Esophagus mucosa (tissue), 1 donor: ENCODE results near the gene LRP1B. TPM values are rescaled to one million over a fixed set of nuclear protein-coding genes. Genes with fewer than 3 reads are reported as not detected.
"Not testable (repeated sequence)": the region's sequence is repeated elsewhere in the genome, so short reads cannot be mapped to it uniquely, and the experiment has no call there.

ENCODE experiments used
- ATAC-seq: fragments of 200-7000 bp; cut with Tn5 transposase; one replicate; pipeline ENCODE4 v1.9.1; 2020
- total RNA-seq: library from RNA; stranded (reverse); gene quantifications from one replicate; pipeline ENCODE4 v1.2.4, GENCODE V29; 2023
- donor health status: DM: yes; HTN: yes; CAD: no.

LRP1B gene
- total RNA-seq, 1 donor from 2014 or later, result 0.40 TPM

GRCh38 chr2:140363131-140363530 lies 1767.7 kb downstream of the LRP1B start:
- no peak for ATAC-seq

- ATAC-seq, result no peak
Observed at GRCh38 chr2:140362361-140362760, 1768.5 kb downstream of the LRP1B start.

GRCh38 chr2:140359056-140359771 lies 1771.6 kb downstream of the LRP1B start:
- no peak for ATAC-seq

GRCh38 chr2:140356697-140357096 lies 1774.1 kb downstream of the LRP1B start:
- no peak for ATAC-seq

GRCh38 chr2:140355511-140356090 lies 1775.2 kb downstream of the LRP1B start:
- ATAC-seq, result no peak

- ATAC-seq, result no peak
Observed at GRCh38 chr2:140354544-140354943, 1776.3 kb downstream of the LRP1B start.

GRCh38 chr2:140353541-140353940 lies 1777.3 kb downstream of the LRP1B start:
- ATAC-seq, result no peak

GRCh38 chr2:140351692-140352091 lies 1779.1 kb downstream of the LRP1B start:
- ATAC-seq, result no peak

GRCh38 chr2:140349695-140350094 lies 1781.1 kb downstream of the LRP1B start:
- no peak for ATAC-seq

GRCh38 chr2:140348826-140349225 lies 1782.0 kb downstream of the LRP1B start:
- no peak for ATAC-seq

- ATAC-seq, result no peak
Observed at GRCh38 chr2:140344838-140345237, 1786.0 kb downstream of the LRP1B start.

GRCh38 chr2:140344266-140344665 lies 1786.5 kb downstream of the LRP1B start:
- ATAC-seq, result not testable (repeated sequence)

- no peak for ATAC-seq
Observed at GRCh38 chr2:140338795-140339194, 1792.0 kb downstream of the LRP1B start.

- ATAC-seq, result no peak
Observed at GRCh38 chr2:140337061-140337460, 1793.8 kb downstream of the LRP1B start.

GRCh38 chr2:140316345-140316744 lies 1814.5 kb downstream of the LRP1B start:
- ATAC-seq, result no peak

GRCh38 chr2:140311905-140312304 lies 1818.9 kb downstream of the LRP1B start:
- no peak for ATAC-seq

GRCh38 chr2:140308706-140309105 lies 1822.1 kb downstream of the LRP1B start:
- no peak for ATAC-seq

- no peak for ATAC-seq
Observed at GRCh38 chr2:140307532-140307931, 1823.3 kb downstream of the LRP1B start.

GRCh38 chr2:140295767-140296166 lies 1835.0 kb downstream of the LRP1B start:
- no peak for ATAC-seq

GRCh38 chr2:140288726-140289125 lies 1842.1 kb downstream of the LRP1B start:
- no peak for ATAC-seq

GRCh38 chr2:140288213-140288612 lies 1842.6 kb downstream of the LRP1B start:
- ATAC-seq, result no peak

GRCh38 chr2:140286377-140286776 lies 1844.4 kb downstream of the LRP1B start:
- ATAC-seq, result no peak

- ATAC-seq, result not testable (repeated sequence)
Observed at GRCh38 chr2:140277344-140277743, 1853.5 kb downstream of the LRP1B start.

GRCh38 chr2:140276661-140277060 lies 1854.2 kb downstream of the LRP1B start:
- ATAC-seq, result no peak

GRCh38 chr2:140275427-140275826 lies 1855.4 kb downstream of the LRP1B start:
- no peak for ATAC-seq
